ENCODE data around the gene CAPN14.
"Not testable (repeated sequence)": the region's sequence is repeated elsewhere in the genome, so short reads cannot be mapped to it uniquely, and the experiment has no call there.

Gene CAPN14

GRCh38 chr2:31197166-31197565 lies 20.1 kb downstream of the CAPN14 start:
- DNase-seq (ENCODE audit: low spot score) = no peak

- DNase-seq (ENCODE audit: low spot score) = no peak
These were observed 20.7 kb downstream of the CAPN14 start for GRCh38 chr2:31196622-31197021.

GRCh38 chr2:31193806-31194205 lies 23.5 kb downstream of the CAPN14 start:
- no peak for DNase-seq (ENCODE audit: low spot score)

- DNase-seq (ENCODE audit: low spot score) = no peak
These were observed 24.4 kb downstream of the CAPN14 start for GRCh38 chr2:31192851-31193392.

GRCh38 chr2:31192396-31192795 lies 24.9 kb downstream of the CAPN14 start:
- DNase-seq (ENCODE audit: low spot score) = no peak

- DNase-seq (ENCODE audit: low spot score) = no peak
These were observed 25.4 kb downstream of the CAPN14 start for GRCh38 chr2:31191931-31192330.

- DNase-seq (ENCODE audit: low spot score) = no peak
These were observed 27.1 kb downstream of the CAPN14 start for GRCh38 chr2:31190188-31190587.

- no peak for DNase-seq (ENCODE audit: low spot score)
These were observed 28.2 kb downstream of the CAPN14 start for GRCh38 chr2:31189141-31189540.

- DNase-seq (ENCODE audit: low spot score) = no peak
These were observed 29.2 kb downstream of the CAPN14 start for GRCh38 chr2:31188131-31188530.

- no peak for DNase-seq (ENCODE audit: low spot score)
These were observed 30.1 kb downstream of the CAPN14 start for GRCh38 chr2:31187166-31187565.

- DNase-seq (ENCODE audit: low spot score) = not testable (repeated sequence)
These were observed 33.3 kb downstream of the CAPN14 start for GRCh38 chr2:31183973-31184372.

- no peak for DNase-seq (ENCODE audit: low spot score)
These were observed 40.6 kb downstream of the CAPN14 start for GRCh38 chr2:31176742-31177141.

- no peak for DNase-seq (ENCODE audit: low spot score)
These were observed 46.2 kb downstream of the CAPN14 start for GRCh38 chr2:31171142-31171541.

- peak; percentile 75 for DNase-seq (ENCODE audit: low spot score)
These were observed 47.1 kb downstream of the CAPN14 start for GRCh38 chr2:31170071-31170698.

- no peak for DNase-seq (ENCODE audit: low spot score)
These were observed 49.0 kb downstream of the CAPN14 start for GRCh38 chr2:31168291-31168690.

- DNase-seq (ENCODE audit: low spot score) = no peak
These were observed 50.4 kb downstream of the CAPN14 start for GRCh38 chr2:31166925-31167324.

GRCh38 chr2:31163011-31163539 lies 54.2 kb downstream of the CAPN14 start:
- peak; percentile 43 for DNase-seq (ENCODE audit: low spot score)

GRCh38 chr2:31161637-31162036 lies 55.7 kb downstream of the CAPN14 start:
- DNase-seq (ENCODE audit: low spot score) = no peak

GRCh38 chr2:31151501-31151900 lies 65.8 kb downstream of the CAPN14 start:
- DNase-seq (ENCODE audit: low spot score) = no peak

GRCh38 chr2:31150120-31150670 lies 67.1 kb downstream of the CAPN14 start:
- DNase-seq (ENCODE audit: low spot score) = no peak

- no peak for DNase-seq (ENCODE audit: low spot score)
These were observed 68.8 kb downstream of the CAPN14 start for GRCh38 chr2:31148514-31148913.

GRCh38 chr2:31147645-31148044 lies 69.7 kb downstream of the CAPN14 start:
- no peak for DNase-seq (ENCODE audit: low spot score)

- no peak for DNase-seq (ENCODE audit: low spot score)
These were observed 75.2 kb downstream of the CAPN14 start for GRCh38 chr2:31142110-31142509.

Measured in D341Med (cell line).